Thoracic aorta (tissue), 2 donors: Measurements from ENCODE around the gene NPEPL1. TPM values are rescaled to one million over a fixed set of nuclear protein-coding genes. Genes with fewer than 3 reads are reported as not detected.
A peak's percentile ranks its signal among the peaks of the same experiment; 100 is the strongest.
"Not testable (repeated sequence)": the region's sequence is repeated elsewhere in the genome, so short reads cannot be mapped to it uniquely, and the experiment has no call there.

ENCODE experiments used
- ATAC-seq: fragments of 150-250 bp; one replicate; pipeline ENCODE4 v1.8.0; 2017; ENCODE audit warnings: low read depth; ENCODE audit not compliant: insufficient number of reproducible peaks, low FRiP score
- DNase-seq: peaks from one replicate; pipeline ENCODE4 v3.0.0-alpha.2; 2020; ENCODE audit warnings: low spot score
- H3K27ac ChIP-seq, 2 donors: fragments of 200-600 bp; sonication (generic); 1 replicate in 1 of 2; 2 replicates in 1 of 2; pipeline ENCODE4 v1.5.1; 2016; ENCODE audit warnings: mild to moderate bottlenecking in 2 of 2, moderate library complexity in 2 of 2
- H3K27me3 ChIP-seq: fragments of 200-600 bp; sonication (generic); replicated peaks from 2 replicates; pipeline ENCODE4 v1.6.0; 2016; ENCODE audit warnings: mild to moderate bottlenecking; ENCODE audit not compliant: insufficient read depth
- H3K36me3 ChIP-seq: fragments of 200-600 bp; sonication (generic); one replicate; pipeline ENCODE4 v1.5.1; 2016
- H3K4me1 ChIP-seq, 2 donors: fragments of 200-600 bp; sonication (generic); 1 replicate in 1 of 2; 2 replicates in 1 of 2; pipeline versions ENCODE4 v1.5.1 to v1.6.0; 2016; ENCODE audit warnings: low read depth in 2 of 2, mild to moderate bottlenecking in 1 of 2; ENCODE audit not compliant: control insufficient read depth in 1 of 2
- H3K4me3 ChIP-seq: fragments of 200-600 bp; sonication (generic); 2 replicates; pipeline ENCODE4 v1.5.1; 2016; ENCODE audit warnings: mild to moderate bottlenecking
- H3K9me3 ChIP-seq: fragments of 200-600 bp; sonication (generic); 2 replicates; pipeline ENCODE4 v1.5.1; 2016
- total RNA-seq, 2 donors: library from RNA; depleted of rRNA; stranded (reverse); fragments of >200 nt; gene quantifications; one replicate each; pipeline versions ENCODE4 v1.1.0 to v1.2.3, GENCODE V29; 2016
- TF ChIP-seq, protein P1 (sequence below): fragments of 200-600 bp; sonication (generic); IDR thresholded peaks from one replicate; pipeline ENCODE4 v1.5.1; 2019; ENCODE audit warnings: antibody characterized with exemption

The NPEPL1 gene, protein sequence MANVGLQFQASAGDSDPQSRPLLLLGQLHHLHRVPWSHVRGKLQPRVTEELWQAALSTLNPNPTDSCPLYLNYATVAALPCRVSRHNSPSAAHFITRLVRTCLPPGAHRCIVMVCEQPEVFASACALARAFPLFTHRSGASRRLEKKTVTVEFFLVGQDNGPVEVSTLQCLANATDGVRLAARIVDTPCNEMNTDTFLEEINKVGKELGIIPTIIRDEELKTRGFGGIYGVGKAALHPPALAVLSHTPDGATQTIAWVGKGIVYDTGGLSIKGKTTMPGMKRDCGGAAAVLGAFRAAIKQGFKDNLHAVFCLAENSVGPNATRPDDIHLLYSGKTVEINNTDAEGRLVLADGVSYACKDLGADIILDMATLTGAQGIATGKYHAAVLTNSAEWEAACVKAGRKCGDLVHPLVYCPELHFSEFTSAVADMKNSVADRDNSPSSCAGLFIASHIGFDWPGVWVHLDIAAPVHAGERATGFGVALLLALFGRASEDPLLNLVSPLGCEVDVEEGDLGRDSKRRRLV
- 10 to 100 TPM; 47.1 to 59.4 TPM for total RNA-seq

GRCh38 chr20:58692579-58693225 lies at the start of gene NPEPL1:
Gene NPEPL1, plus strand, starts transcription at chr20:58692800. Its CDS starts 101 bp downstream, at chr20:58692901.
- Histone ChIP-seq H3K4me1 (peaks cover 21 to 48% of the 10 kb centered on the region in 2 donors), H3K36me3 (peaks cover 15% of the 10 kb centered on the region), H3K9me3 (no peaks in the 10 kb centered on the region), H3K27me3 (no peaks in the 10 kb centered on the region), H3K4me3 (peak within 1 kb of the TSS; percentile 74), H3K27ac (peak within 1 kb of the TSS; percentile 82 to 88)
- no peak for DNase-seq
- ATAC-seq, result peak; percentile 53
- TF ChIP-seq, protein P1, sequence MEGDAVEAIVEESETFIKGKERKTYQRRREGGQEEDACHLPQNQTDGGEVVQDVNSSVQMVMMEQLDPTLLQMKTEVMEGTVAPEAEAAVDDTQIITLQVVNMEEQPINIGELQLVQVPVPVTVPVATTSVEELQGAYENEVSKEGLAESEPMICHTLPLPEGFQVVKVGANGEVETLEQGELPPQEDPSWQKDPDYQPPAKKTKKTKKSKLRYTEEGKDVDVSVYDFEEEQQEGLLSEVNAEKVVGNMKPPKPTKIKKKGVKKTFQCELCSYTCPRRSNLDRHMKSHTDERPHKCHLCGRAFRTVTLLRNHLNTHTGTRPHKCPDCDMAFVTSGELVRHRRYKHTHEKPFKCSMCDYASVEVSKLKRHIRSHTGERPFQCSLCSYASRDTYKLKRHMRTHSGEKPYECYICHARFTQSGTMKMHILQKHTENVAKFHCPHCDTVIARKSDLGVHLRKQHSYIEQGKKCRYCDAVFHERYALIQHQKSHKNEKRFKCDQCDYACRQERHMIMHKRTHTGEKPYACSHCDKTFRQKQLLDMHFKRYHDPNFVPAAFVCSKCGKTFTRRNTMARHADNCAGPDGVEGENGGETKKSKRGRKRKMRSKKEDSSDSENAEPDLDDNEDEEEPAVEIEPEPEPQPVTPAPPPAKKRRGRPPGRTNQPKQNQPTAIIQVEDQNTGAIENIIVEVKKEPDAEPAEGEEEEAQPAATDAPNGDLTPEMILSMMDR, result no peak

GRCh38 chr20:58642896-58643295 lies 49.7 kb upstream of the NPEPL1 start:
- ATAC-seq, DNase-seq: not testable (repeated sequence)
- H3K4me1 ChIP-seq, result peaks cover 0 to 15% of the 10 kb centered on the region in 2 donors

GRCh38 chr20:58645412-58645968 lies 47.1 kb upstream of the NPEPL1 start:
- no peak overlapping the region for H3K27ac ChIP-seq
- H3K9me3 ChIP-seq, result no peaks in the 10 kb centered on the region
- H3K4me3 ChIP-seq, result no peak overlapping the region
- H3K36me3 ChIP-seq, result no peaks in the 10 kb centered on the region
- no peaks in the 10 kb centered on the region for H3K27me3 ChIP-seq
- ATAC-seq, result no peak
- DNase-seq, result no peak
- peaks cover 7 to 38% of the 10 kb centered on the region in 2 donors for H3K4me1 ChIP-seq
- TF ChIP-seq, protein P1, result no peak

More at GRCh38 chr20:58642896-58643295, 49.7 kb upstream of the NPEPL1 start:
- not testable (repeated sequence) for H3K36me3 ChIP-seq, H3K4me3 ChIP-seq, H3K27ac ChIP-seq, H3K9me3 ChIP-seq, H3K27me3 ChIP-seq

DNA sequence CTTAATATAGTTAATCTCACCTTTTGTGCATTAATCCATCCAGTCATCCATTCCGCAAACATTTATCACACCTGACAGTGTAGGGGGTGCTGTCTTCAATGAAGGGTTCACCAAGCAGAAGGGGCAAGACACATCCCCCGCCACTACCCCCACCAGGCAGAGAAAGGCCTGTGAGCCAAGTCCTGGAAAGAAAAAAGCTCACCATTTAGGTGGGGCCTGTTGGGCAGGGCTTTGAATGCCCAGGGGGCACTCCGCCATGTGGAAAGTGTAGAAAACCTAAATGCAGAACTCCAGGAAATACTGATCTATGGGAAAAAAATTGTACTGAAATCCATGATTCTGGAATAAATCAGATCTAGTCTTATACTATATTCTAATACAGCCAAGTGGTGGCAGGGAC lies 46.3 kb upstream of the NPEPL1 start:
- H3K27me3 ChIP-seq, result no peaks in the 10 kb centered on the region
- no peaks in the 10 kb centered on the region for H3K36me3 ChIP-seq
- H3K9me3 ChIP-seq, result no peaks in the 10 kb centered on the region
- no peak for DNase-seq
- ATAC-seq, result no peak
- no peak overlapping the region for H3K4me3 ChIP-seq
- H3K4me1 ChIP-seq, result peaks cover 7 to 38% of the 10 kb centered on the region in 2 donors
- no peak overlapping the region for H3K27ac ChIP-seq
- TF ChIP-seq, protein P1, result no peak

DNA sequence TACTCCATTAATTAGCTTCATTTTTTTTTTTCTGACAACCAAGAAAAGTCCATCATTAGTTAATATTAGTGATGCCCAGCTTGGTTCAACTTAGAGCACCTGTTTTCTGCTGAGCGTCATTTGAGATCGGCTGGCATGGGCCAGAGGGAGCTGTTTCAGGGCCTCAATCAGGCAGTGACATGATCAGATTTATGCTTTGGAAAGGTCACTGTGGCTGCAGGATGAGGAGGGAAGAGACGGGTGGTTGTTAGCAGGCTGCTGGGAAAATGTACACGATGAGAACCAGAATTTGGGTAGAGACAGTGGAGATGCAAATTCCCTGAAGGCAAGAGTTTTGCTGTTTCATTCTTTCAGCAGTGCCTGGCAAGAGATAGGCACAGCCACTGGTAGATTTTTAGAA lies 45.9 kb upstream of the NPEPL1 start:
- no peaks in the 10 kb centered on the region for H3K36me3 ChIP-seq
- TF ChIP-seq, protein P1, result no peak
- H3K4me1 ChIP-seq, result peaks cover 7 to 38% of the 10 kb centered on the region in 2 donors
- H3K9me3 ChIP-seq, result no peaks in the 10 kb centered on the region
- H3K27me3 ChIP-seq, result no peaks in the 10 kb centered on the region
- no peak for DNase-seq
- no peak overlapping the region for H3K4me3 ChIP-seq
- no peak for ATAC-seq
- H3K27ac ChIP-seq, result peak overlapping the region in 1 of 2 donors; percentile 67
